A673 (cell line): ENCODE measurements around the gene VSIR.

ENCODE experiments used
- CTCF ChIP-seq: fragments of 300-800, 200-600 bp; sonication (generic); conservative IDR thresholded peaks from 2 replicates; pipeline ENCODE4 v1.5.1; 2017; ENCODE audit warnings: low read depth, mild to moderate bottlenecking, antibody characterized with exemption, low read length, moderate library complexity, mixed read lengths
- EZH2 ChIP-seq: fragments of 200-600 bp; sonication (generic); IDR thresholded peaks from 2 replicates; pipeline ENCODE4 v1.6.1; 2017; ENCODE audit warnings: borderline replicate concordance, low read depth, mild to moderate bottlenecking, mixed read lengths, antibody characterized with exemption, low read length; ENCODE audit not compliant: poor library complexity, severe bottlenecking

- TF ChIP-seq CTCF (no peak), EZH2 (no peak)
These were observed 30.1 kb downstream of the VSIR start for GRCh38 chr10:71743089-71743838.
